Erythroblast (primary cell): ENCODE measurements around the gene CCER1.

Experiments used
- GATA1 ChIP-seq: IDR thresholded peaks from 2 replicates; pipeline ENCODE4 v1.6.1; 2011; ENCODE audit warnings: low read depth, mild to moderate bottlenecking, control low read depth, low read length, moderate library complexity
- POLR2A ChIP-seq: IDR thresholded peaks from 2 replicates; pipeline ENCODE4 v1.6.1; 2011; ENCODE audit warnings: mild to moderate bottlenecking, low read length

- TF ChIP-seq POLR2A (no peak), GATA1 (no peak)
These were observed 23.3 kb upstream of the CCER1 start for GRCh38 chr12:90978117-90978770.
